Activated CD4-positive, alpha-beta T cell treated with anti-CD3 and anti-CD28 coated beads, Interleukin-2, amount 10 ng/mL, durations not matched to agents 7 days and 5 days (primary cell): ENCODE results near the gene KRT222. TPM values are rescaled to one million over a fixed set of nuclear protein-coding genes. Genes with fewer than 3 reads are reported as not detected.
A peak's percentile ranks its signal among the peaks of the same experiment; 100 is the strongest.

ENCODE experiments used
- CTCF ChIA-PET: fragments of 350-600 bp; sonication (Branson Sonifier 250); formaldehyde crosslinking; loops from one replicate; lab custom pipeline; 2021; ENCODE audit warnings: antibody characterized with exemption; lab: Charles Lee
- POLR2A ChIA-PET: fragments of 350-600 bp; sonication (Branson Sonifier 250); formaldehyde crosslinking; loops from one replicate; lab custom pipeline; 2021; ENCODE audit warnings: antibody characterized with exemption; lab: Charles Lee
- DNase-seq: peaks from one replicate; pipeline ENCODE4 v3.0.0-alpha.2; 2020
- H3K27ac Mint-ChIP-seq: one replicate; pipeline ENCODE4 v1.8.0; 2021; ENCODE audit warnings: mild to moderate bottlenecking, moderate library complexity, mixed read lengths
- H3K27me3 Mint-ChIP-seq: one replicate; pipeline ENCODE4 v1.8.0; 2021; ENCODE audit warnings: mixed read lengths
- H3K36me3 Mint-ChIP-seq: one replicate; pipeline ENCODE4 v1.8.0; 2021; ENCODE audit warnings: low read depth, mixed read lengths
- H3K4me1 Mint-ChIP-seq: one replicate; pipeline ENCODE4 v1.8.0; 2021; ENCODE audit warnings: mixed read lengths
- H3K4me3 Mint-ChIP-seq: one replicate; pipeline ENCODE4 v1.8.0; 2021; ENCODE audit warnings: mild to moderate bottlenecking, moderate library complexity, mixed read lengths
- H3K9me3 Mint-ChIP-seq: one replicate; pipeline ENCODE4 v1.8.0; 2021; ENCODE audit warnings: mixed read lengths
- total RNA-seq, 2 experiments: library from RNA; stranded (reverse); gene quantifications; one replicate each; pipeline ENCODE4 v1.2.3, GENCODE V29; 2021

KRT222 gene
- total RNA-seq, 2 experiments from 2014 or later, result not detected

DNA sequence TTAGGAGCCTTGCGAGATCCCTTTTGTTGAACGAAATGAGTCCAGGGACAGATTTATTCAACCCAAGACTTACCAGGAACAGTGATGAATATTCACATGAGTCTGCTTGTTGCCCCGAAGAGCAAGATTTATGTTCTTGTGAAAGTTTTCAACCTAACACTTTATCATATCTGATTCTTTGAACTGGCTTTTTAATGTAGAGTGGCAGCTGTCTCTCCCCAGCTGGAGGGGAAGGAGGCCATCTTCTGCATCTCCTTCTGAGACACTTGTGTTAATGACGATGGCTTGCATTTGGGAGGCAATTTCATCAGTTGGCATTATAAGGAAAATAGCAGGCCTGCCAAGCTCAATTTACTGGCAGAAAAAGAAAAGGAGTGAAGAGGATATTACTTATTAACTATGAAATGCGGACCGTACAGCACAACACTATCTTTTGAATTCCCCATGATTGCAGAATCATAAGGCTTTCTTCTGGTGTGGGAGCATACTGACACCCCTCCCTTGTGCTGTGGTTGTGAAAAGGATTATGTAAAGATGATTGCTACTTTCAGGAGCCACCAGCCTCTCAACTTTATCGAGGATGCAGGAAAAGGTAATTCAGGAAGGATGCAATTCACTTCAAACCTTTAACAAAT, 53.0 kb downstream of the KRT222 start:
- Mint-ChIP-seq H3K27ac (peak overlapping the region; percentile 91), H3K27me3 (no peaks in the 10 kb centered on the region), H3K4me1 (peaks cover 97% of the 10 kb centered on the region), H3K4me3 (peak overlapping the region; percentile 25), H3K36me3 (peaks cover 2% of the 10 kb centered on the region), H3K9me3 (peaks cover 3% of the 10 kb centered on the region)
- ChIA-PET CTCF (interaction anchor here (0.7 to 2.0 kb wide), 4 partner anchors 10 to 50 kb away, joined by 3 to 8 read pairs (median 6); no protein-coding TSS in a partner anchor), POLR2A (interaction anchor here (1.2 kb wide), 1 partner anchor 49 kb away, joined by 5 read pairs; no protein-coding TSS in a partner anchor)
- DNase-seq, result no peak

DNA sequence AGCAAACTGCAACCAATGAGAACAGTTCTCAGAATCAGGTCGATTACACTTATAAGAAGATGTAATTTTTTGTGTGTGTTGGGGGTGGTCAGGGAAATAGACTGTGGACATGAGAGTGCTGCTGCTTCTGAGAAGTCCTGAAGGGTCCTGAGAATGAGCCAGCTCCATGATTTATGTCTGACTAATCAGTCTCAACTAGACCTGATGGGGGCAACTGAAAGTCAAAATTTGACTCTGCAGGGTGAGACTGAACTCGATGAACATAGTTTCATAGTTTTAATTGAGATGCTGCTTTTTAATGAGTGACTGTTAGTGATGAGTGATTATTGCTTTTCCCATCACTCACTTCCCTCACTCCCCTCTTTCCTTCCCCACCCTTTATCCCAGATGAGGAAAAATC, 54.6 kb downstream of the KRT222 start:
- Mint-ChIP-seq H3K27ac (peak overlapping the region; percentile 72), H3K9me3 (peaks cover 3% of the 10 kb centered on the region), H3K4me1 (peaks cover 96% of the 10 kb centered on the region), H3K36me3 (peaks cover 2% of the 10 kb centered on the region), H3K4me3 (no peak overlapping the region), H3K27me3 (no peaks in the 10 kb centered on the region)
- ChIA-PET CTCF (interaction anchor here (0.6 to 2.0 kb wide), 7 partner anchors 11 to 939 kb away, joined by 3 to 8 read pairs (median 3); no protein-coding TSS in a partner anchor), POLR2A (no interaction called here)
- DNase-seq, result no peak

- DNase-seq, result peak; percentile 61
- POLR2A ChIA-PET, result interaction anchor here (0.8 to 1.3 kb wide), 2 partner anchors 45 to 47 kb away, joined by 3 read pairs; no protein-coding TSS in a partner anchor
- CTCF ChIA-PET, result interaction anchor here (0.6 to 1.3 kb wide), 2 partner anchors 31 to 1494 kb away, joined by 3 to 4 read pairs; no protein-coding TSS in a partner anchor
- Mint-ChIP-seq H3K36me3 (peaks cover 2% of the 10 kb centered on the region), H3K4me3 (peak overlapping the region; percentile 43), H3K27me3 (no peaks in the 10 kb centered on the region), H3K9me3 (peaks cover 3% of the 10 kb centered on the region), H3K27ac (peak overlapping the region; percentile 93), H3K4me1 (peaks cover 96% of the 10 kb centered on the region)
These were observed 56.9 kb downstream of the KRT222 start for GRCh38 chr17:40608061-40608581.

- peak; percentile 64 for DNase-seq
- ChIA-PET CTCF (interaction anchor here (1.3 kb wide), 1 partner anchor 31 kb away, joined by 4 read pairs; no protein-coding TSS in a partner anchor), POLR2A (interaction anchor here (0.8 to 1.3 kb wide), 2 partner anchors 44 to 46 kb away, joined by 3 read pairs; no protein-coding TSS in a partner anchor)
- Mint-ChIP-seq H3K36me3 (peaks cover 6% of the 10 kb centered on the region), H3K4me1 (peaks cover 96% of the 10 kb centered on the region), H3K27ac (peak overlapping the region; percentile 93), H3K4me3 (peak overlapping the region; percentile 43), H3K9me3 (peaks cover 3% of the 10 kb centered on the region), H3K27me3 (no peaks in the 10 kb centered on the region)
These were observed 57.3 kb downstream of the KRT222 start for GRCh38 chr17:40607641-40608040.

DNA sequence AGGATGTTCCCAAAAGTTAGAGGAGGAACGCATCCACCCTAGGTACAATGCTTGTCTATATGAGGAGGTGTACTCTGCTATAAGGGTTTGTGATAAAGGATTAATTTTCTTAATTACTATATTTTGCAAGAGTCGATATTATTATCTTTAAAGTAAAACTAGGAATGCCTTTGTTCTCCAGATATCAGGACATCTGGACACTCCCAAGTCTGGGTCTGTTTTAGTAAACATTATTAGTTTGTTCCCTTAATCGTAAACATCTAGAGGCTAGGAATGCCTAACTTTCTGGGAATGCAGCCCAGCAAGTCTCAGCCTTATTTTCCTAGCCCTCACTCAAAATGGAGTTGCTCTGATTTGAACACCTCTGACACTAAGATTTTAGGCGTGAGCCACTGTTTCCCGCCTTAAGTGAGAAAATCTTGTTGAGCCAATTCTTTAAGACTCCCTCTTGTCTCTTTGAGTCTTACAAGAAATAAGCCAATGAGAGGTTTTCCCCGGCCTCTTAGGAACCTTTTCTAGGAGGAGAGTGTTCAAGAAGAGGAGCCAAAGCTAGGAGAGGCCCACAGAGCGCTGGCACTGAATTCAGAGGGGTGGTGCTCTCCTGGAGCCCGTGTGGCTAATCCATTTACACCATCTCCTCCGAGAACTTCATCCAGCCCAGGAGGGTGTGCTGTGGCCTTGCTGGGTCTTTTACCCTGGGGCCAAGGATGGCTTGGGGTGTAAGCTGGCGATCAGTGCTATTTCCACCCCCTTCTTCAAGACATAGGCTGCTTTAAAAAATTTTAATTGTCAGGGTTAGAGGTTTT, 58.2 kb downstream of the KRT222 start:
- Mint-ChIP-seq H3K9me3 (peaks cover 3% of the 10 kb centered on the region), H3K4me1 (peaks cover 97% of the 10 kb centered on the region), H3K36me3 (peaks cover 8% of the 10 kb centered on the region), H3K27ac (peak overlapping the region; percentile 98), H3K4me3 (no peak overlapping the region), H3K27me3 (no peaks in the 10 kb centered on the region)
- ChIA-PET POLR2A (interaction anchor here (1.3 kb wide), 1 partner anchor 43 kb away, joined by 3 read pairs; no protein-coding TSS in a partner anchor), CTCF (no interaction called here)
- no peak for DNase-seq

GRCh38 chr17:40605306-40605705, 59.7 kb downstream of the KRT222 start:
- H3K4me3 Mint-ChIP-seq, result peak overlapping the region; percentile 45
- peaks cover 15% of the 10 kb centered on the region for H3K36me3 Mint-ChIP-seq
- peaks cover 97% of the 10 kb centered on the region for H3K4me1 Mint-ChIP-seq
- ChIA-PET POLR2A (interaction anchor here (1.0 to 2.4 kb wide), 3 partner anchors 40 to 45 kb away, joined by 3 to 10 read pairs (median 4); partner anchors contain the start of gene CCR7), CTCF (interaction anchor here (1.5 to 4.5 kb wide), 3 partner anchors 14 to 44 kb away, joined by 4 to 23 read pairs (median 10); no protein-coding TSS in a partner anchor)
- peak overlapping the region; percentile 98 for H3K27ac Mint-ChIP-seq
- peak; percentile 76 for DNase-seq
- H3K9me3 Mint-ChIP-seq, result peaks cover 3% of the 10 kb centered on the region
- no peaks in the 10 kb centered on the region for H3K27me3 Mint-ChIP-seq

Other genes with a start within 250 kb of the KRT222 start
- 100 to 1,000 TPM; 504 to 522 TPM for gene TOP2A, start 247.3 kb downstream of the KRT222 start, total RNA-seq
- gene IGFBP4, start 221.7 kb downstream of the KRT222 start, total RNA-seq, result 10 to 100 TPM; 65.2 to 67.9 TPM
- 1 to 10 TPM; 3.5 to 3.7 TPM for gene TNS4, start 163.6 kb downstream of the KRT222 start, total RNA-seq
- gene CCR7, start 99.7 kb downstream of the KRT222 start, total RNA-seq, result 100 to 1,000 TPM; 281 to 323 TPM
- 100 to 1,000 TPM; 110 to 117 TPM for gene SMARCE1, start 17.4 kb downstream of the KRT222 start, total RNA-seq
- not detected for gene KRT24, start 38.6 kb upstream of the KRT222 start, total RNA-seq
- gene KRT25, start 90.2 kb upstream of the KRT222 start, total RNA-seq, result not detected
- gene KRT26, start 107.0 kb upstream of the KRT222 start, total RNA-seq, result not detected
- gene KRT27, start 117.4 kb upstream of the KRT222 start, total RNA-seq, result not detected
- gene KRT28, start 134.8 kb upstream of the KRT222 start, total RNA-seq, result not detected
- 10 to 100 TPM; 21.0 to 22.9 TPM for gene KRT10, start 157.4 kb upstream of the KRT222 start, total RNA-seq
- not detected for gene KRT12, start 202.0 kb upstream of the KRT222 start, total RNA-seq
- gene KRT20, start 220.1 kb upstream of the KRT222 start, total RNA-seq, result not detected